Adrenal gland (tissue), 12 donors: ENCODE measurements around the gene ADGRD2. TPM values are rescaled to one million over a fixed set of nuclear protein-coding genes. Genes with fewer than 3 reads are reported as not detected.
A peak's percentile ranks its signal among the peaks of the same experiment; 100 is the strongest.

Experiments
- DNase-seq, 7 donors: peaks; one replicate each; pipeline ENCODE4 v3.0.0-alpha.2; 2019 to 2020
- H3K27ac ChIP-seq, 5 donors: fragments of 200-600 bp; sonication (generic) in 4 of 5; 1 replicate in 3 of 5; 2 replicates in 2 of 5; pipeline versions ENCODE4 v1.5.1 to v1.8.0; 2016 to 2020; ENCODE audit warnings: mild to moderate bottlenecking in 1 of 5
- H3K27me3 ChIP-seq: fragments of 200-600 bp; 2 replicates; pipeline ENCODE4 v1.8.0; 2021
- H3K36me3 ChIP-seq, 2 donors: fragments of 200-600 bp; replicated peaks in 1 of 2; 1 replicate in 1 of 2; 2 replicates in 1 of 2; pipeline versions ENCODE4 v1.5.1 to v1.8.0; 2018 to 2022
- H3K4me1 ChIP-seq, 2 donors: fragments of 200-600 bp; replicated peaks in 1 of 2; 1 replicate in 1 of 2; 2 replicates in 1 of 2; pipeline versions ENCODE4 v1.5.1 to v1.8.0; 2018 to 2021
- H3K4me3 ChIP-seq, 4 donors: fragments of 200-600 bp; sonication (generic) in 3 of 4; one replicate each; pipeline ENCODE4 v1.5.1; 2016 to 2018
- H3K9me3 ChIP-seq, 3 donors: fragments of 200-600 bp; sonication (generic) in 1 of 3; replicated peaks in 1 of 3; 1 replicate in 2 of 3; 2 replicates in 1 of 3; pipeline versions ENCODE4 v1.5.1 to v1.8.0; 2016 to 2021
- POLR2A ChIP-seq, 2 donors: fragments of 450-650 bp; IDR thresholded peaks; one replicate each; pipeline ENCODE4 v1.6.1; 2017; ENCODE audit warnings: antibody characterized with exemption in 2 of 2, mild to moderate bottlenecking in 2 of 2, moderate library complexity in 1 of 2
- WGBS, 4 donors: extraction: QIAGEN DNeasy Blood & Tissue Kit in 2 of 4; methylation state at CpG; one replicate each; pipeline versions ENCODE4 v1.1.5 to v1.1.7; 2013 to 2017; 5-methylcytosine and 5-hydroxymethylcytosine counted together
- intact Hi-C, 2 donors: fragments of 100-400 bp; cut with DNase I; formaldehyde crosslinking; loops; one replicate each; pipeline versions ENCODE4 v1.14.1 to v1.15.0; 2022 to 2023
- polyA plus RNA-seq, 3 donors: library from polyadenylated mRNA; stranded (reverse); fragments of 200-250 nt in 2 of 3; fragments of 350-450 nt in 1 of 3; fragmentation: Illumina TruSeq in 1 of 3; extraction: RNeasy Lipid Tissue Mini Kit (QIAGEN cat#74804) in 1 of 3; gene quantifications; one replicate each; pipeline ENCODE4 v1.2.3, GENCODE V29; 2013 to 2014
- total RNA-seq, 9 donors: library from RNA; depleted of rRNA in 4 of 9; stranded (reverse); fragments of >200 nt in 4 of 9; fragments of 120-200 nt in 1 of 9; fragmentation: NEBNext Ultra II Directional in 1 of 9; extraction: Animal tissue kit (Norgen Biotek cat#: 25700) in 1 of 9; gene quantifications; one replicate each; pipeline versions ENCODE4 v1.1.0 to v1.2.4, GENCODE V29; 2013 to 2023
- TF ChIP-seq, protein P1 (sequence below), 6 experiments: fragments of 450-650 bp in 4 of 6; fragments of 200-600 bp in 2 of 6; sonication (generic) in 1 of 6; IDR thresholded peaks; 1 replicate in 5 of 6; 2 replicates in 1 of 6; pipeline versions ENCODE4 v1.5.1 to v1.8.0; 2016 to 2021; ENCODE audit warnings: antibody characterized with exemption in 6 of 6, mild to moderate bottlenecking in 2 of 6, moderate library complexity in 1 of 6
- donor health status: healthy with polysubstance abuse.
- donor health status: Bipolar disorder and iron deficiency.
- donor health status: DM: yes; HTN: yes; CAD: no.
- donor health status: DM: no; HTN: no; CAD: no.
- donor health status: DM: no; HTN: no; CAD: no.
- donor health status: DM: yes; HTN: yes; CAD: no.

Gene ADGRD2
- total and polyA plus RNA-seq, 12 donors, result 0.16 to 4.4 (median 0.46) TPM; not detected in 4

DNA sequence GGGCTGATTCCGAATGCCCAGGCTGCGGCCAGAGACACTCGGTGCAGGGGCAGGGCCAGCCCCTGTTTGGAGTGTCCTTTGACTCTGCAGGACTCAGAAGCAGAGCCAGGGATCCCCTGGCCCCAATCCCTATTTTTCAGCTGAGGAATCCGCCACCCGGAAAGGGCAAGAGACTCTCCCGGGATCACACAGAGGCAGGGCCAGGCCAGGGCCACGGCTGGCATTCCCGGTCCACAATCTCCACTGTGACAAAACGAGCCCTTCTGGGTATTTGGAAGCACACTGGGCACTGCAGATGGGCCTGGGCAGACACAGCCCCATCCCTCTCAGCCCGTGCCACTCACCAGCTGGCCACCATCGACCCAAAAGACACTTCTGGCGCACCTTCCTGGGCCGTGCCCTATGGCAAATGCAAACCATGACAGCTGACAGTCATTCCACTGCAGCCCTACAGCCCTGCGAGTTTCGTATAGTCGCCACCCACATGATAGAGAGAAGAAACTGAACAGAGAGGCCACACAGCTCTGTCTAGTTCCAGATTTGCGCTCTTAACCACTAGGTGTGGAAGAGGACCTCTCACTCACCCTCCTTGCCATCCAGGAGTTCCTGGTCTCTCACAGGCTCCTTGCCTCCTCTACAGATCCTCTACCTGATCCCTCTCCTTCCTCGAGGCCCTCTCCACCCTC is 43.7 kb downstream of the ADGRD2 start:
- H3K27me3 ChIP-seq, result no peaks in the 10 kb centered on the region

GRCh38 chr9:124495126-124496074 is 45.1 kb downstream of the ADGRD2 start:
- peaks cover 18 to 50% of the 10 kb centered on the region in 2 donors for H3K4me1 ChIP-seq
- WGBS, 4 donors, result 43 to 57% (median 53%) methylated on average over 16 to 31 of the region's 31 CpGs
- peak overlapping the region in 4 of 5 donors; percentile 18 to 59 (median 34) for H3K27ac ChIP-seq
- H3K36me3 ChIP-seq, result peaks cover 0 to 4% of the 10 kb centered on the region in 2 donors
- no peak overlapping the region for H3K4me3 ChIP-seq
- peak in 3 of 7 donors; percentile 51 to 61 (median 51) for DNase-seq
- H3K9me3 ChIP-seq, result no peaks in the 10 kb centered on the region
- intact Hi-C loops, result no loop called here
- TF ChIP-seq, protein P1, sequence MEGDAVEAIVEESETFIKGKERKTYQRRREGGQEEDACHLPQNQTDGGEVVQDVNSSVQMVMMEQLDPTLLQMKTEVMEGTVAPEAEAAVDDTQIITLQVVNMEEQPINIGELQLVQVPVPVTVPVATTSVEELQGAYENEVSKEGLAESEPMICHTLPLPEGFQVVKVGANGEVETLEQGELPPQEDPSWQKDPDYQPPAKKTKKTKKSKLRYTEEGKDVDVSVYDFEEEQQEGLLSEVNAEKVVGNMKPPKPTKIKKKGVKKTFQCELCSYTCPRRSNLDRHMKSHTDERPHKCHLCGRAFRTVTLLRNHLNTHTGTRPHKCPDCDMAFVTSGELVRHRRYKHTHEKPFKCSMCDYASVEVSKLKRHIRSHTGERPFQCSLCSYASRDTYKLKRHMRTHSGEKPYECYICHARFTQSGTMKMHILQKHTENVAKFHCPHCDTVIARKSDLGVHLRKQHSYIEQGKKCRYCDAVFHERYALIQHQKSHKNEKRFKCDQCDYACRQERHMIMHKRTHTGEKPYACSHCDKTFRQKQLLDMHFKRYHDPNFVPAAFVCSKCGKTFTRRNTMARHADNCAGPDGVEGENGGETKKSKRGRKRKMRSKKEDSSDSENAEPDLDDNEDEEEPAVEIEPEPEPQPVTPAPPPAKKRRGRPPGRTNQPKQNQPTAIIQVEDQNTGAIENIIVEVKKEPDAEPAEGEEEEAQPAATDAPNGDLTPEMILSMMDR (IDR thresholded peaks at IDR 0.05), result no peak
- TF ChIP-seq POLR2A (IDR thresholded peaks at IDR 0.05), result no peak
- no peaks in the 10 kb centered on the region for H3K27me3 ChIP-seq

More for the DNA sequence above, 43.7 kb downstream of the ADGRD2 start:
- Histone ChIP-seq H3K4me1 (peaks cover 29 to 38% of the 10 kb centered on the region in 2 donors), H3K4me3 (no peak overlapping the region), H3K36me3 (no peaks in the 10 kb centered on the region), H3K27ac (peak overlapping the region in 3 of 5 donors; percentile 4 to 59 (median 46)), H3K9me3 (no peaks in the 10 kb centered on the region)
- DNase-seq, result peak in 5 of 7 donors; percentile 27 to 67 (median 60)
- TF ChIP-seq, protein P1 (IDR thresholded peaks at IDR 0.05), result no peak
- no peak for TF ChIP-seq POLR2A (IDR thresholded peaks at IDR 0.05)
- WGBS, 4 donors, result 54 to 85% (median 55%) methylated on average over 6 to 18 of the region's 18 CpGs
- intact Hi-C loops, result no loop called here

GRCh38 chr9:124496075-124496449 is 45.8 kb downstream of the ADGRD2 start:
- Histone ChIP-seq H3K27me3 (no peaks in the 10 kb centered on the region), H3K4me3 (no peak overlapping the region), H3K4me1 (peaks cover 22 to 56% of the 10 kb centered on the region in 2 donors), H3K9me3 (no peaks in the 10 kb centered on the region), H3K27ac (peak overlapping the region in 2 of 5 donors; percentile 26 to 81), H3K36me3 (peaks cover 0 to 4% of the 10 kb centered on the region in 2 donors)
- intact Hi-C loops, result no loop called here
- 64 to 75% (median 72%) methylated on average over 3 of the region's 3 CpGs for WGBS, 4 donors
- TF ChIP-seq POLR2A (IDR thresholded peaks at IDR 0.05), result no peak
- TF ChIP-seq, protein P1 (IDR thresholded peaks at IDR 0.05), result no peak
- DNase-seq, result no peak

- no peaks in the 10 kb centered on the region for H3K27me3 ChIP-seq
- WGBS, 4 donors, result 34 to 42% (median 38%) methylated on average over 6 to 15 of the region's 15 CpGs
Observed at GRCh38 chr9:124496463-124496862, 46.2 kb downstream of the ADGRD2 start.

More at GRCh38 chr9:124496463-124496862, 46.2 kb downstream of the ADGRD2 start:
- peaks cover 26 to 60% of the 10 kb centered on the region in 2 donors for H3K4me1 ChIP-seq
- H3K36me3 ChIP-seq, result peaks cover 0 to 4% of the 10 kb centered on the region in 2 donors
- peak in 1 of 7 donors; percentile 32 for DNase-seq
- peak overlapping the region in 2 of 5 donors; percentile 26 to 81 for H3K27ac ChIP-seq
- no peaks in the 10 kb centered on the region for H3K9me3 ChIP-seq
- no peak overlapping the region for H3K4me3 ChIP-seq
- intact Hi-C loops, result no loop called here
- TF ChIP-seq, protein P1 (IDR thresholded peaks at IDR 0.05), result no peak
- no peak for TF ChIP-seq POLR2A (IDR thresholded peaks at IDR 0.05)
